Progenitor cell of endocrine pancreas (in vitro differentiated cells): ENCODE data around the gene CTDSP2. TPM values are rescaled to one million over a fixed set of nuclear protein-coding genes. Genes with fewer than 3 reads are reported as not detected.

ENCODE experiments used
- DNase-seq: peaks from one replicate; pipeline ENCODE4 v3.0.0; 2021; ENCODE audit warnings: low spot score; ENCODE audit not compliant: unreplicated experiment
- H3K27ac Mint-ChIP-seq: 2 replicates; pipeline ENCODE4 v1.8.0; 2021; ENCODE audit warnings: mild to moderate bottlenecking, moderate library complexity, mixed read lengths
- H3K27me3 Mint-ChIP-seq: 2 replicates; pipeline ENCODE4 v1.8.0; 2021; ENCODE audit warnings: mixed read lengths
- H3K36me3 Mint-ChIP-seq: 2 replicates; pipeline ENCODE4 v1.8.0; 2022; ENCODE audit warnings: mixed read lengths; ENCODE audit not compliant: insufficient read depth
- H3K4me1 Mint-ChIP-seq: 2 replicates; pipeline ENCODE4 v1.8.0; 2021; ENCODE audit warnings: low read depth, mixed read lengths
- H3K4me3 Mint-ChIP-seq: 2 replicates; pipeline ENCODE4 v1.8.0; 2021; ENCODE audit warnings: low read depth, mild to moderate bottlenecking, moderate library complexity, mixed read lengths
- H3K9me3 Mint-ChIP-seq: 2 replicates; pipeline ENCODE4 v1.8.0; 2021; ENCODE audit warnings: low read depth, mixed read lengths
- CTCF ChIP-seq: fragments of 200-600 bp; sonication (generic); IDR thresholded peaks from one replicate; pipeline ENCODE4 v1.5.0; 2021; ENCODE audit warnings: antibody characterized with exemption, mild to moderate bottlenecking; ENCODE audit not compliant: unreplicated experiment
- total RNA-seq: library from RNA; stranded (reverse); gene quantifications from 2 replicates; pipeline ENCODE4 v1.2.1, GENCODE V29; 2021

Gene CTDSP2
- total RNA-seq, 1 donor from 2014 or later: 145 TPM

DNA sequence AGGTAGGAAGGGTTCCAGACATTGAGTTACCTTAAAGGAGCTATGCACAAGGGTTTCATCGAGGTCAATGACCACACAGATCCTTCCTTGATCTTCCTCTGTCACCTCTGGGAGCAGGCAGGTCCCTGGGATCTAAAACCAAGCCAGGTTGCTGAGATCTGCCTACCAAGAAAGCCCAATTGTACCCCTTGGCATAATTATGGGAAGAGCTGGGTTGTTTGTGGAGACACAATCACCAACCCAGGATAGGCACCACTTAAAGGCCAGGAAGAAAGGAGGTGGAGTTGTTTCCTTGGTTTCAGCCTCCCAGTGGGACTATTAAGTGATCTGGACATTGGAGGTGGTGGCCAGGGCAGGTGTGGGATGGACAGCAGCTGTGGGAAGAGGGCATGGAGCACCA, 19.6 kb downstream of the CTDSP2 start:
- no peak overlapping the region for H3K4me3 Mint-ChIP-seq
- no peak for DNase-seq
- no peak for TF ChIP-seq CTCF
- H3K27ac Mint-ChIP-seq: no peak overlapping the region
- no peaks in the 10 kb centered on the region for H3K9me3 Mint-ChIP-seq
- H3K4me1 Mint-ChIP-seq: peaks cover 4% of the 10 kb centered on the region
- no peaks in the 10 kb centered on the region for H3K27me3 Mint-ChIP-seq
- H3K36me3 Mint-ChIP-seq: peaks cover 23% of the 10 kb centered on the region

DNA sequence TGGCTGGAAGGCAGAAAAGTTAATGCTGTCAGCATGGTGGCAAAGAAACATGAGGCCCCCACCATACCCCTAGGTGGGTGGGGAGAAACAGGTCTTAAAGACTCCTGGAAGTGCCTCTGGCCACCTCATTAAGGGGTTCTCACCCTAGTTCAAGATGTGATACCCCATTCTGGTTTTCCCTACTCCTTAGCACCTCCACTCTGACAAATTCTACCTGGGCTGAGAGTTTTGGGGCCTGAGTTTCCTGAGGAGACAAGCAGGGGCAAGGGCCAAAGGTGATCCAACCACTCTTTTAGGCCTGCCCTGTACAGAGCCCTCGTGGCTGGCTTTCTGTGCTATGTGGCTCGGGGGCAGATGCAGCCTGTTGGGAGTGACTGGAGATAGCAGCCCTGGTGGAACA, 20.1 kb downstream of the CTDSP2 start:
- no peak for DNase-seq
- H3K4me3 Mint-ChIP-seq: no peak overlapping the region
- H3K27ac Mint-ChIP-seq: no peak overlapping the region
- no peaks in the 10 kb centered on the region for H3K9me3 Mint-ChIP-seq
- TF ChIP-seq CTCF: no peak
- no peaks in the 10 kb centered on the region for H3K27me3 Mint-ChIP-seq
- peaks cover under 1% of the 10 kb centered on the region for H3K4me1 Mint-ChIP-seq
- H3K36me3 Mint-ChIP-seq: peaks cover 23% of the 10 kb centered on the region

DNA sequence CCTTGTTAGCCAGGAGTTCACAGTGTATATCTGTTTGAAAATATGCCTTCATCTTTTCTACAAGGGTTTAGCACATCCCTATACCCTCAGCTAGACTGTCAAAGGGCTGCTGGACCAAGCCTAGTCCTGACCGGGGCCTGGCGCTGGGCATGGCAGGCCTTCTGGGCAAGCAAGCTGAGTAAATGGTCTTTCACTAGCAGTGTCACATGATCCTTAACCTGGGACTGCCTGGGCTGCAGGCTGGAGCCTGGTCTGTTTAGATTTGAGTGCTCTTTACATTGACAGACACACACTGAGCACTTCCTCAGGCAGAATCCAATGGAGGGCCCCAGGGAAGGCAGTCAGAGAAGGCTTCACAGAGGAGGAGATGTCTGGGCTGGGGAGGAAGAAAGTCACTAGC, 21.1 kb downstream of the CTDSP2 start:
- peaks cover 25% of the 10 kb centered on the region for H3K36me3 Mint-ChIP-seq
- H3K4me1 Mint-ChIP-seq: peaks cover 7% of the 10 kb centered on the region
- peak overlapping the region; percentile 39 for H3K27ac Mint-ChIP-seq
- H3K27me3 Mint-ChIP-seq: no peaks in the 10 kb centered on the region
- no peak for DNase-seq
- H3K4me3 Mint-ChIP-seq: no peak overlapping the region
- H3K9me3 Mint-ChIP-seq: no peaks in the 10 kb centered on the region
- no peak for TF ChIP-seq CTCF

GRCh38 chr12:57823908-57824640, 22.5 kb downstream of the CTDSP2 start:
- Mint-ChIP-seq H3K27ac (no peak overlapping the region), H3K36me3 (peaks cover 25% of the 10 kb centered on the region), H3K9me3 (no peaks in the 10 kb centered on the region), H3K4me1 (peaks cover 14% of the 10 kb centered on the region), H3K4me3 (no peak overlapping the region), H3K27me3 (no peaks in the 10 kb centered on the region)
- DNase-seq: no peak
- no peak for TF ChIP-seq CTCF

DNA sequence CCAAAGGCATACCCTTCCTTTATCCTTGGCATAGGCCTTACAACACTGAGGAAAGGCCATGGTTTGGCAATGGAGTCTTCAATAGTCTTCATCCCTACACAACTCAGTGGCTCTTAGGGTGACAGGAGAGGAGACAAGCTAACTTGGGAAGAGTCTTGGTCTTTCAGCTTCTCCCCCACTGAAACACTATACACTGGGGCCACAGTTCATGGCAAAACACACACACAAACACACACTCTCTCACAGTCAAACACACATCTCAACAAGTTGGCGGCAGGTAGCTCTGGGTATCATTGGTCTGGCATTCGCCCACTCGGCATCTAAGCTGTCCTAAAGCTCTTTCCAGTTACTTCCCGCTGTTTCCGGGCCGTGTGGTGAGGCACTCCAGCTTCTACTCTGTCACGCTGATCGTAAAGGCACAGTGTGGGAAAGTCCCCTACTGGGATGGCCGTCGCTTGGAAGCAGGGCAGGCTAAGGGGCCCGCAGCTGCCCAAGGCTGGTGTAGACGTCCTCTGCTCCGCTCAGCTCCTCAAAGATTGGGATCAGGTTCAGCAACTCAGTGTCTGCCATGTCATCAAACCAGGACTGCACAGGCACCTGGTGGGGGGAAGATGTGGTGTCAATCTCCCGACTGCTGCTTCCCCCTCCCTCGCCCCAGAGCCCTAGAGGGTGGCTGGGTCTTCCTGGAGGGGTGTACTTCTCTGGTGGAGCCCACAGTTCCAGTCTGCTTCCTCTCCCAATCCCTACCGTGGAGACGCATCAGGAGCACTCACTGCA, 23.2 kb downstream of the CTDSP2 start:
- Mint-ChIP-seq H3K36me3 (peaks cover 24% of the 10 kb centered on the region), H3K9me3 (no peaks in the 10 kb centered on the region), H3K27ac (no peak overlapping the region), H3K4me1 (peaks cover 18% of the 10 kb centered on the region), H3K27me3 (no peaks in the 10 kb centered on the region), H3K4me3 (no peak overlapping the region)
- no peak for DNase-seq
- no peak for TF ChIP-seq CTCF
